ENCODE data around the gene CCL22.
"Not testable (repeated sequence)": the region's sequence is repeated elsewhere in the genome, so short reads cannot be mapped to it uniquely, and the experiment has no call there.

Gene CCL22

DNA sequence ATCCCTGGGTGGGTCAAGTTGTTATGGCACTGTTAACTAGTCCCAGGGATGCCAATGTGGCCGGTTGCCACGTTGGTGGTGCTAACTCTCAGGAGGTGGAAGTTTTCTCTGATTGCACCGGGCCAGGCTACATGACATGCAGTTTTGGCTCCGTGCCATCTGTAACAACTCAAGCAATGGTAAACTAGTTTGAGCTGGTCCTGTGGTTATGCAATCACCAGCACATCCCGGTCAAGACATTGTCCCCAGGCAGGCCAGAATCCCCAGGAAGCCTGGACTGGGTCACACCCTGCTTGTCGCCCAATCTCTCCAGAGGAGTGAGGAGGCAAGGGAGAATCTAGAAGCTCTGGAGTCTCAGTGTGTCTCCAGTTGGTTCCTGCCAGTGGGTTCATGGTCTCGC, 35.9 kb downstream of the CCL22 start:
- DNase-seq (ENCODE audit: low spot score), result no peak

DNA sequence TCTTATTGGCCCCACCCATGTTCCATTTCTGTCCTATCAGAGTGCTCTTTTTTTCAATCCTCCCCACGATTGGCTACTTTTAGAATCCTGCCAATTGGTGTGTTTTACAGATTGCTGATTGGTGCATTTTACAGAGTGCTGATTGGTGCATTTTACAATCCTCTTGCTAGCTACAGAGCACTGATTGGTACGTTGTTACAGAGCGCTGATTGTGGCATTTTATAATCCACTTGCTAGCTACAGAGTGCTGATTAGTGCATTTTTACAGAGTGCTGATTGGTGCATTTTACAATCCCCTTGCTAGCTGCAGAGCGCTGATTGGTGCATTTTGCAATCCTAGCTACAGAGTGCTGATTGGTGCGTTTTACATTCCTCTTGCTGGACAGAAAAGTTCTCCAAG, 36.4 kb downstream of the CCL22 start:
- DNase-seq (ENCODE audit: low spot score), result no peak

DNA sequence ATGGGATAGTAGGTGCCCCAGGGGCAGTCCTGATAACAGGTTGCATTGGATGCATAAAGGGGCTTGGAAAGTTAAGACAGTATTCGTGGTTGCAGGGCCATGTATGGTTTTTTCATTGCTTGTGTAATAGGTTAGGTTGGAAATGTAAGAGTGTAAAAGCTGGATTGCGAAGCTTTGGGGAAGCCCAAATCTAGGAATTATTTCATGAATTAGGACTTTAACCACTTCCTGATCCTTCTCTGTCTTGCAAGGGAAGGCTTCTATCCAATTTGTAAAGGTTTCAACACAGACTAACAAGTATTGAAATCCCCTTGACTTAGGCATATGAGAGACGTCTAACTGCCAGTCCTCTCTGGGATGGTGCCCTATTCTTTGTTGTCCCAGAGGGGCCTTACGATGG, 38.2 kb downstream of the CCL22 start:
- DNase-seq (ENCODE audit: low spot score), result no peak

DNA sequence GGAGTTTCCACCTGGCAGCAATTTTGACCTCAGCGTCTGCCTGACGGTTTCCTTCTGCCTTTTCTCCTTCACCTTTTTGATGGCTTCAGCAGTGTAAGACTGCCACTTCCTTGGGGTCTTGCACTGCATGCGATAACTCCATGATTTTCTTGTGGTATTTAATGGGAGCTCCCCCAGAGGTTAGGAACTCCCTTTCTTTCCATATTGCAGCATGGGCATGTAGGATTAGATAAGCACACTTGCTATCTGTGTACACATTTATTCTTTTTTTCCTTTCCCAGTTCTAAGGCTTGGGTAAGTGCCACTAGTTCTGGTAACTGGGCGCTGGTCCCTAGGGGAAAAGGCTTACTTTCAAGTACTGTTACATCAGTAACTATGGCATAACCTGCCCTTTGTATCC, 38.9 kb downstream of the CCL22 start:
- not testable (repeated sequence) for DNase-seq (ENCODE audit: low spot score)

DNA sequence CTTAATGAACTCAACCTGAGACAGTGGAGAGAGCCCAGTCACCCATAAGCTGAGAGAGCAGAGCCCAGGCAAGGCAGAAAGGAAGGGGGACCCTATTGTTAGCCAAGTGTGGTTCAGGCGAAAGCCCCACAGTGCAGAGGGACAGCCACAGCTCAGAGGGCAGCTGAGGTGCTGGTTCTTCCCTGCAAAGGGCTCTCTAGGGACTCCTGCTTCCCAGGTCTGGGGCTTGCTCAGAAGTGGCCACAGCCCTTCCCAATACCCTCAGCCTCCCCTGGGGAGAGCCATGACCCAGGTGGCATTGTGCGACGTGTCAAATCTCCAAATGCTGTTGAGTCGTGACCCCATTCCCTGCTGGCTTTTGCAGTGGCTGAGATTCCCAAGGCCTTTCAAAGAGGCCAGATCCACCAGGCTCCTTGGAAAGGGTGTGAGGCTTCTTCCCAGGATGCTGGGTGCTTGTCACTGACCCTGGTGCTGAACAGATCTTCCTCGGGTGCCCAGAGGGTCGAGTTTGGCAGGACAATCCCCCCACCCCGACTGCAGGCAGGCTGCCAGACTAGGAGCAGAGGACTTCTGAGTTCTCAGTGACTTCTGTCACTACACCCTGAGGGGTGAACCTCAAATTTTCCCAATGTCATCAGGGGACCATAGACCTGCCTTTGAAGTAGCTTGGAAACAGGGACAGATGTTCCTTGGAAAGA, 43.5 kb downstream of the CCL22 start:
- no peak for DNase-seq (ENCODE audit: low spot score)

DNA sequence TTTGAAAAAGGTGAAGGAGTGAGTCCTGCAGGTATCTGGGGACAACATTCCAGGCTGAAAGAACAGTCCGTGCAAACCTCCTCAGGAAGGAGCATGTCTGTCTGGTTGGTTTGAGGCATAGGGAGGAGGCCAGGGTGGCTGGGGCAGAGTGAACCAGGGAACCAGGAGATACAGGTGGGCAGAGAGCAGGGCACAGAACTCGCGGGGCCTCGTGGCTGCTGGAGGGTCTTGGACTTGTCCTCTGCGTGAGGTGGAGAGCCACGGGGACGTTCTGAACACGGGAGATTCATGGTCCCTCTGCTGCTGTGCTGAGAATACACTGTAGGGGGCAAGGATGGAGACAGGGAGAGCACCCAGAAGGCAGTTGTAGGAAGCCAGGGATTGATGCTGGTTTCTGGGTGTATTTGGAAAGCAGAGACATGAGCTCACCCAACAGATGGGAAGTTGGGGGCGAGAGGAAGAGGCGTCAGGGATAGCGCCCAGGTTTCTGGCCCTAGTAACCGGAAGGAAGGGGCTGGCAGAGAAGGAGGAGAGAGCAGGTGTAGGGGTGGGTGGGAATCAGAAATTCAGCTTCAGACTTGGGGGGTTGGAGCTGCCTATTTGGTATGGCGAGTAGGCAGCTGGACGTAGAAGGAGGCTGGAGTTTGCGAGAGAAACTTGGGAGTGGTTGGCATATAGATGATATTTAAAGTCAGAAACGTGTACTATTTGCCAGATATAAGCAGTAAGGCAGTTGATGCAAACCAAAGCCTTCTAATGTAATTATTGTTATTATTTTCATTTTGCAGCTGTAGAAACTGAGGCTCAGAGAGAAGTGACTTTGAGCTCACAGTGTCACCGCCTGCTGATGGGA, 45.6 kb downstream of the CCL22 start, which contains the start of gene CCL17:
Gene CCL17, plus strand, starts transcription at position 803 of the 853 bp plus-strand sequence. CDS start 9,166 bp downstream, outside the sequence.
- no peak for DNase-seq (ENCODE audit: low spot score)

DNA sequence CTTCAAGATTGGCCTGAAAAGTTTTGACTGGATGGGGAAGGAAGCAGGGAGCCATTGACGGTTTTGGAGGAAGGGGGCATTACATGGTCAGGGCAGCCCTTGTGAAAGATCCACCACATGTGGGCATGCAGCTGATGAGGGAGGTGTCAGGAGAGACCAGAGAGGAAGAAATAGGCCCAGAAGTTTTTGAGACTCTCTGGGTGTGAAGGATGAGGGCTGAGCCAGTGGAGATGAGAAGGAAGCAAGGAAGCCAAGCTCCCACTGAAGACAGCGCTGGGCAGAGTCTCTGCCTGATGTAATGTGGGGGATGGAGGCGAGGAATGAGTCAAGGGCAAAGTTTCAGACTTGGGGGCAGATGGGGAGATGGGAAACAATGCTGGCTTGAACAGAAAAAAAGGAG, 46.5 kb downstream of the CCL22 start:
- DNase-seq (ENCODE audit: low spot score), result no peak

DNA sequence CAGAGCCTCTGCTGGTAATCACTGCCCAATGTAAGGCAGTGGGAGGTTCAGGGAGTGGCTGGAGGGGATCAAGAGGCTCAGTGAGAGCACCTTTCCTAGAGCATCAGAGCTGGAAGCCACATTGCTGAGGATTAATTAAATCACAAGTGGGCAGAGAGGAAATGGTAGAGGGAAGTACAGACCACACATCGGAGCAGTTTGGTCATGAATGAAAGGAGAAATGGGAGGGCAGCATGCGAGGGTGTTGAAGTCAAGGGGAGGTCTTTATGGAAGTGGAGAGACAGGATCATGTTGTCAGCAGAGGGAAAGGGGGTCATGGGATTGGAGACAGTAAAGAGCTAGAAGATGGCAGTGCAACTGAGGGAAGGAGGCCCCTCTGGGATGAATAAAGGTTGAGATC, 48.3 kb downstream of the CCL22 start:
- no peak for DNase-seq (ENCODE audit: low spot score)

DNA sequence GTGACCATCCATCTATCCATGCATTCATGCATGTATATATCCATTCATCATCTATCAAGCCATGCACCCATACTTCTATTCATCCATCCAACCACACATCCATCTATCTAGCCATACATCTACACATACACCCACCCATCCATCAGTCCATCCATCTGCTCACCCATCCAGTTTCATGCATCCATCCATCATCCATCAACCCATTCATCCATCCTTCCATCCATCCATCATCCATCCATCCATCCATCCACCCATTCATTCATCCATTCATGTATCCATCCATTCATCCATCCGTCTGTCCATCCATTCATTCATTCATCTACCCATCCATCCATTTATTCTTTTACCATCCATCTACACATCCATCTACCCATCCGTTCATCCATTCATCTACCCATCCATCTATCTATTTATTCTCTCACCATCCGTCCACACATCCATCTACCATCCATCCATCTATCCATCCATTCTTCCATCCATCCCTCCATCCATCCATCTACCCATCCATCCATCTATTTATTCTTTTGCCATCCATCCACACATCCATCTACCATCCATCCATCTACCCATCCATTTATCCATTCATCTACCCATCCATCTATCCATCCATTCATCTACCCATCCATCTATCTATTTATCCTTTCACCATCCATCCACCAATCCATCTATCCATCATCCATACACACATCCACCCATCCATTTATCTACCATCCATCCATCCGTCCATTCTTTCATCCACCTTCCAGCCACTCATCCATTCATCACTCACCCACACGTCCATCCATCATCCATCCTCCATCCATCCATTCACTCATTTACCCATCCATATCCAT, 49.2 kb downstream of the CCL22 start:
- DNase-seq (ENCODE audit: low spot score), result no peak

DNA sequence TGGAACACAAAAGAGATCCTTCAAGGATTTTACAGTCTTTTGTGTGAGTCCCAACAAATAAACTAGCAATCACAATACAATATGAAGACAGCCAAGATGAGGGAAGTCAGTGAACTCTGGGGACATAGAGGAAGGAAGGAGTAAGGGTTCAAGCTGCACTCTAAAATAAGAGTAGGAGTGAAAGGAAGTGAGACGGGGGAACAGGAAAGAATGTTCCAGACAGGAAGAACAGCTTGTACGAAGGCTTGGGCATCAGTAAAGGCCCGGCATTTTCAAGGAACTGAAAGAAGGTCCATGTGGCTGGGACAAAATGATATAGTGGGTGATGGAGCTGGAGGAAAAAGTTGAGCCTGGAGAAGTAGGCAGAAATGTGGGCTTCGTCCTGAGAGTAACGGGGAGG, 50.5 kb downstream of the CCL22 start:
- no peak for DNase-seq (ENCODE audit: low spot score)

DNA sequence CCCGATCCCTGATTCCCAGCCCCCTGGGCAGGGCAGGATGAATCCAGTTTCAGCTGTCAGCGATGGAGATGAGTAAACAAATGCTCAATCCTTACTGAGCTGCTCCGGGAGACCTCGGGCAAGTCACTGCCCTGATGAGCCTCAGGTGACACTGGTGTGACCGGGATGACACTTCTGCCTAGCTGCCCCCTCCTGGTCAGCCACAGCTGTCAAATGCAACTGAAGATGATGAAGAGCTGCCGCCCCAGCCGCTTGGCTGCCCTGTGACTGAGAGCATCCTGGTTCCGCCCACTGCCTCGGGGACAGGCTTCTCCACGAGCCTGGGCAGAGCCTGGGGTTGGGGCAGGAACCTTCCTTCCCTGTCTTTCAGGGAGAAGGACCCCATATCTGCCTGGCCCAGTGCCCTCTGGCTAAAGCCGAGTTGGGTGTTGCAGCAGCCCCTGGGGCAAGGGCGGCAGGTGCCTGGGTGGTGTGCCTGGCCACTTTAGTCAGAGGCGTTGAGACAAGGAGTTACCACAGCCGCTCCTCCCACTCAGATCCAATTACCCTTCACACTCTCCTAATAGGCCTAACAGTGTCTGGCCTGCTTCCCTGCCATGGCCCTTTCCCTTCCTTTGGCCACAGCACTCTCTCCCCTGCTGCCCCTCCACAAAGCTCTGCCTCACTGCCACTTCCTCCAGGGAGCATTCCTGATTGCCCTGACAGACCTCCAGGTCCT, 51.4 kb downstream of the CCL22 start:
- no peak for DNase-seq (ENCODE audit: low spot score)

DNA sequence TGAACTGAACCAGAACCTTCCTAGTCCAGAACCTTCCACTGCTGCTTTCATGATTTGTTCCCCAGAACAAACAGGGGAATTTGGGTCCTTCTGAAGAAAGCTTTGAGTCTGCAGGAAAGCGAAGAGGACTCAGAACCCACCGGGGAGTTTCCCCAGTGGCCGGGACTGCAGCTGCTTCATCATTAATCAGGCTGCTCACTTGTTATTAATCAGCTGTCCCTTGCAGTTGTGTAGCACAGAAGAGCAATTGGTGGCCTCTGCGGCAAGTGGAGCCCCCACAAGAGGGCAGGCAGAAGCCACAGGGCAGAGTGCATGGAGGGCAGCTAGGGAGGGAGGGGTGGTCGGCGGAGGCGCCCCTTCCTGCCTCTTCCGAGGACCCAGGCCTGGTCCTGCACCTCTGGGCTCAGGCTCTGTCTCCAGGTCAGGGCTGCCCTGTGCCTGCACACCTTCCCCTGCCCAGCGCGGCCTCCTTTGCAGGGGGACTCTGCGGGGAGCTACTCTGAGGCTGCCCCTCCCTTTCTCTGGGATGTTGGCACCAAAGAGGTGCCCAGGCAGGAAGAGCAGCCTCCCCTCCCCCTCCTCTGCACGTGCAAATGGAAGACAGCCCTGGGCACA, 52.9 kb downstream of the CCL22 start:
- DNase-seq (ENCODE audit: low spot score), result no peak

DNA sequence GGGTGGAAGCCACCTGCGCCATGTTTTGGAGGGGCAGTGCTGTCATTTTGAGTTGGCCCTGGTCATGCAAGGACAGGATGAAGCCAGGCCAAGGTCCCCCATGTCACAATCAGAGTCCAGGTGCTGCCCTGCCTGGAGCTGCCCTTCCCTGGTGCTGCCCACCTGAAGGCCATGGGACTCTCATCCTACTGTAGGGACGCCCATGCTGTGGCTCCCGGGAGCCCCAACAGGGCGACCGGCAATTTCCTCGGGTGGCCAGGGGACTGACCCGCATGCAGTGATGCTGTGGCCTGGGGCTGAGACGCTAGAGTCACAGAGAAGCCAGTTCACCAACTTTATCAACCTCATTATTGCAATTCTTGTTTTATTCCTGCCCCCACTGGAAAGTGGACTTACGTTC, 54.0 kb downstream of the CCL22 start:
- DNase-seq (ENCODE audit: low spot score), result no peak

DNA sequence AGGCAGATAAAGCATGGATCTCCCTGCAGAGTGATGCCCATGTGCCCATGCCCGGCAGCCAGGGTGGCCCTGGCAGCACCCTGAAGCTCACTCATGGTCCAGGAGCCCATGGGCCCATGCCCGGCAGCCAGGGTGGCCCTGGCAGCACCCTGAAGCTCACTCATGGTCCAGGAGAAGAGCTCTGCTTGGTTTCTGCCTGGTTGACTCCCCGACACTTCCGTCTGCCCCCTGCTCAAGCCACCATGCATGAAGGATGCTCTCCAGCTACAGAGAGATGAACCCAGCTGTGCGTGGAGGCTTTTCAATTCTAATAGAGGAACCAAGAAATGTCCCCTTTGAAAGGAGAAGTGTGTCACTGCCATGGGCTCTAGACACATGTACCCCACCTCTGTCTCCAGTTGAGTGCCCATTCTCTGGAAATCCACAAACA, 54.7 kb downstream of the CCL22 start:
- DNase-seq (ENCODE audit: low spot score), result no peak

DNA sequence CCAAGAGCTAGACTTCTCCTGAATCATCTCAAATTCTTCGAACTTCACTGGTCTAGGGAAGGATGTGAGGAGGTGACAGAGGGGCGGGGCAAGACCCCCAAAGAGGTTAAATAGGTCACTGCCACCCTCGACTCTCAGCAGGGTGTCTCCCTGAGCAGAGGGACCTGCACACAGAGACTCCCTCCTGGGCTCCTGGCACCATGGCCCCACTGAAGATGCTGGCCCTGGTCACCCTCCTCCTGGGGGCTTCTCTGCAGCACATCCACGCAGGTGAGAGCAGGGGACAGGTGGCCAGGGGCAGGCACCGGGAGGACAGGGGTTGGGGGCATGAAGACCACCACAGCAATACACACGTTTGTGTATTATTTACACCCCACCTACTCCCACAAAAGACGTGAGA, 55.1 kb downstream of the CCL22 start:
- no peak for DNase-seq (ENCODE audit: low spot score)
